Vagina (tissue), 2 donors: ENCODE data around the gene TP73.

Source experiments
- POLR2A ChIP-seq, 2 donors: fragments of 450-650 bp; IDR thresholded peaks; one replicate each; pipeline ENCODE4 v1.6.1; 2017; ENCODE audit warnings: antibody characterized with exemption in 2 of 2, mild to moderate bottlenecking in 2 of 2, moderate library complexity in 2 of 2
- POLR2AphosphoS5 ChIP-seq, 2 donors: sonication (generic); formaldehyde crosslinking; IDR thresholded peaks; one replicate each; pipeline ENCODE4 v1.9.0; 2017; ENCODE audit warnings: antibody characterized with exemption in 2 of 2, mild to moderate bottlenecking in 2 of 2, low read depth in 1 of 2; ENCODE audit not compliant: insufficient read depth in 1 of 2
- TF ChIP-seq, protein P1 (sequence below), 3 experiments: fragments of 450-650 bp in 2 of 3; fragments of 200-600 bp in 1 of 3; sonication (generic) in 1 of 3; IDR thresholded peaks; one replicate each; pipeline ENCODE4 v1.5.1; 2017 to 2019; ENCODE audit warnings: antibody characterized with exemption in 3 of 3, mild to moderate bottlenecking in 2 of 3, moderate library complexity in 2 of 3

DNA sequence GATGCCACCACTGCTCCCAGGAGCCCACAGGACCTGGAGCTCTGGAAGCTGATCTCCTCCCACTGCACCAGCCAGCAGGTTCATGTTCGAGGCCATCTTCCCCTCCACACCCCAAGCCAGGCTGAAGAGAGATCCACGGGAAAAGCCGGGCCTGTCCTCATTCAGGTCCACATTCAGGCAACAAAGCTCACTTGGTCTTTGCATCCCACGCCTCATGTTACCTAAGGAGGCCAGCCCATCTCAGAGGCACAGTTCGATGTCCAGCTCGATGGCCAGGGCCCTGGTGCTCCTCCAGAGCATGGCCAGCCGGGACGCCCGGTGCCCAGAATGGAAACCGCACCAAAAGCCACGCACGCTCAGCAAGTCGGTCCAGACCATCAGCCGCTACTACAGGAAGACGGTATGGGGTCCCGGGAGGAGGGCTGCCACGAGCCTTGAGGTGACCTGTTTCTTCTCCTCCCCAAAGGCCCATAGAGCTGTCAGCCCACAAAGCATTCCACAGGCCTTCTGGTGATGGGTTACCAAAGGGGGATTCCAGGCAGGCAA lies 100.2 kb downstream of the TP73 start, which contains the start of gene CCDC27:
- TF ChIP-seq, protein P1, sequence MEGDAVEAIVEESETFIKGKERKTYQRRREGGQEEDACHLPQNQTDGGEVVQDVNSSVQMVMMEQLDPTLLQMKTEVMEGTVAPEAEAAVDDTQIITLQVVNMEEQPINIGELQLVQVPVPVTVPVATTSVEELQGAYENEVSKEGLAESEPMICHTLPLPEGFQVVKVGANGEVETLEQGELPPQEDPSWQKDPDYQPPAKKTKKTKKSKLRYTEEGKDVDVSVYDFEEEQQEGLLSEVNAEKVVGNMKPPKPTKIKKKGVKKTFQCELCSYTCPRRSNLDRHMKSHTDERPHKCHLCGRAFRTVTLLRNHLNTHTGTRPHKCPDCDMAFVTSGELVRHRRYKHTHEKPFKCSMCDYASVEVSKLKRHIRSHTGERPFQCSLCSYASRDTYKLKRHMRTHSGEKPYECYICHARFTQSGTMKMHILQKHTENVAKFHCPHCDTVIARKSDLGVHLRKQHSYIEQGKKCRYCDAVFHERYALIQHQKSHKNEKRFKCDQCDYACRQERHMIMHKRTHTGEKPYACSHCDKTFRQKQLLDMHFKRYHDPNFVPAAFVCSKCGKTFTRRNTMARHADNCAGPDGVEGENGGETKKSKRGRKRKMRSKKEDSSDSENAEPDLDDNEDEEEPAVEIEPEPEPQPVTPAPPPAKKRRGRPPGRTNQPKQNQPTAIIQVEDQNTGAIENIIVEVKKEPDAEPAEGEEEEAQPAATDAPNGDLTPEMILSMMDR (IDR thresholded peaks at IDR 0.05), result no peak
- TF ChIP-seq POLR2A (IDR thresholded peaks at IDR 0.05), result no peak
- no peak for TF ChIP-seq POLR2AphosphoS5 (IDR thresholded peaks at IDR 0.05; ENCODE audit: insufficient read depth in 1 of 2, low read depth in 1 of 2)
